Subcutaneous abdominal adipose tissue (tissue), 5 donors: Measurements from ENCODE around the gene GATA2.

Experiments
- H3K27ac ChIP-seq: one replicate; pipeline ENCODE4 v1.7.0; 2013; ENCODE audit warnings: low read depth, mild to moderate bottlenecking, inconsistent platforms, low read length, moderate library complexity
- H3K27me3 ChIP-seq, 5 donors: one replicate each; pipeline ENCODE4 v1.7.0; 2013; ENCODE audit warnings: low read length in 5 of 5, inconsistent platforms in 1 of 5; ENCODE audit not compliant: control insufficient read depth in 5 of 5, insufficient read depth in 4 of 5
- H3K36me3 ChIP-seq, 5 donors: one replicate each; pipeline ENCODE4 v1.7.0; 2013; ENCODE audit warnings: low read length in 5 of 5; ENCODE audit not compliant: control insufficient read depth in 5 of 5, insufficient read depth in 5 of 5
- H3K4me1 ChIP-seq, 5 donors: one replicate each; pipeline ENCODE4 v1.7.0; 2013; ENCODE audit warnings: low read length in 5 of 5, mild to moderate bottlenecking in 3 of 5, moderate library complexity in 1 of 5; ENCODE audit not compliant: control insufficient read depth in 5 of 5, insufficient read depth in 5 of 5
- H3K4me3 ChIP-seq, 5 donors: one replicate each; pipeline ENCODE4 v1.7.0; 2013; ENCODE audit warnings: low read length in 5 of 5, low read depth in 1 of 5
- H3K9ac ChIP-seq, 5 donors: one replicate each; pipeline ENCODE4 v1.7.0; 2013; ENCODE audit warnings: low read length in 5 of 5, mild to moderate bottlenecking in 4 of 5, moderate library complexity in 3 of 5
- H3K9me3 ChIP-seq, 5 donors: one replicate each; pipeline ENCODE4 v1.7.0; 2013; ENCODE audit warnings: low read length in 5 of 5; ENCODE audit not compliant: control insufficient read depth in 5 of 5
- donor health status: healthy.
- donor health status: healthy.
- donor health status: healthy.
- donor health status: healthy.
- donor health status: healthy.

GATA2 gene

GRCh38 chr3:128453501-128454309, 39.3 kb downstream of the GATA2 start:
- Histone ChIP-seq H3K9me3 (no peaks in the 10 kb centered on the region), H3K27ac (no peak overlapping the region), H3K27me3 (peaks cover 5 to 35% (median 27%) of the 10 kb centered on the region in 5 donors), H3K9ac (no peak overlapping the region), H3K4me3 (no peak overlapping the region), H3K36me3 (no peaks in the 10 kb centered on the region), H3K4me1 (no peaks in the 10 kb centered on the region)

- Histone ChIP-seq H3K9ac (no peak overlapping the region), H3K9me3 (peaks cover 0 to under 1% (median 0%) of the 10 kb centered on the region in 5 donors), H3K27ac (no peak overlapping the region), H3K4me3 (no peak overlapping the region), H3K4me1 (no peaks in the 10 kb centered on the region), H3K27me3 (peaks cover 5 to 30% (median 26%) of the 10 kb centered on the region in 5 donors), H3K36me3 (no peaks in the 10 kb centered on the region)
These were observed 40.2 kb downstream of the GATA2 start for GRCh38 chr3:128452678-128453275.

GRCh38 chr3:128452120-128452519, 40.9 kb downstream of the GATA2 start:
- Histone ChIP-seq H3K4me3 (no peak overlapping the region), H3K27ac (no peak overlapping the region), H3K4me1 (no peaks in the 10 kb centered on the region), H3K36me3 (no peaks in the 10 kb centered on the region), H3K9ac (no peak overlapping the region), H3K27me3 (peaks cover 5 to 30% (median 21%) of the 10 kb centered on the region in 5 donors), H3K9me3 (peaks cover 0 to 6% (median 0%) of the 10 kb centered on the region in 5 donors)

GRCh38 chr3:128449111-128449638, 43.8 kb downstream of the GATA2 start:
- H3K36me3 ChIP-seq: no peaks in the 10 kb centered on the region

GRCh38 chr3:128448491-128448890, 44.5 kb downstream of the GATA2 start:
- Histone ChIP-seq H3K9me3 (peaks cover 0 to 11% (median 0%) of the 10 kb centered on the region in 5 donors), H3K27ac (no peak overlapping the region), H3K4me3 (no peak overlapping the region), H3K36me3 (no peaks in the 10 kb centered on the region), H3K27me3 (peaks cover 0 to 4% (median 1%) of the 10 kb centered on the region in 5 donors), H3K4me1 (no peaks in the 10 kb centered on the region), H3K9ac (no peak overlapping the region)

More at GRCh38 chr3:128449111-128449638, 43.8 kb downstream of the GATA2 start:
- H3K4me1 ChIP-seq: no peaks in the 10 kb centered on the region
- peaks cover 0 to 6% (median 3%) of the 10 kb centered on the region in 5 donors for H3K27me3 ChIP-seq
- H3K27ac ChIP-seq: no peak overlapping the region
- no peak overlapping the region for H3K9ac ChIP-seq
- peaks cover 0 to 11% (median 0%) of the 10 kb centered on the region in 5 donors for H3K9me3 ChIP-seq
- no peak overlapping the region for H3K4me3 ChIP-seq

GRCh38 chr3:128447561-128448013, 45.4 kb downstream of the GATA2 start:
- H3K27ac ChIP-seq: no peak overlapping the region
- H3K4me1 ChIP-seq: no peaks in the 10 kb centered on the region
- H3K9ac ChIP-seq: no peak overlapping the region
- H3K4me3 ChIP-seq: no peak overlapping the region
- peaks cover 0 to 11% (median 0%) of the 10 kb centered on the region in 5 donors for H3K9me3 ChIP-seq
- H3K36me3 ChIP-seq: no peaks in the 10 kb centered on the region
- H3K27me3 ChIP-seq: peaks cover 0 to 6% (median 0%) of the 10 kb centered on the region in 5 donors

GRCh38 chr3:128446821-128447220, 46.2 kb downstream of the GATA2 start:
- Histone ChIP-seq H3K4me1 (no peaks in the 10 kb centered on the region), H3K27ac (no peak overlapping the region), H3K4me3 (no peak overlapping the region), H3K9me3 (peaks cover 0 to 11% (median 0%) of the 10 kb centered on the region in 5 donors), H3K27me3 (peaks cover 0 to 6% (median 0%) of the 10 kb centered on the region in 5 donors), H3K9ac (no peak overlapping the region), H3K36me3 (no peaks in the 10 kb centered on the region)

GRCh38 chr3:128445357-128445756, 47.6 kb downstream of the GATA2 start:
- Histone ChIP-seq H3K4me1 (no peaks in the 10 kb centered on the region), H3K27me3 (peaks cover 0 to 6% (median 0%) of the 10 kb centered on the region in 5 donors), H3K36me3 (no peaks in the 10 kb centered on the region)

GRCh38 chr3:128443771-128444170, 49.2 kb downstream of the GATA2 start:
- H3K27me3 ChIP-seq: peaks cover 0 to 6% (median 0%) of the 10 kb centered on the region in 5 donors
- H3K4me1 ChIP-seq: peaks cover 0 to 11% (median 7%) of the 10 kb centered on the region in 5 donors
- no peak overlapping the region for H3K27ac ChIP-seq
- H3K9me3 ChIP-seq: peaks cover 0 to 11% (median 0%) of the 10 kb centered on the region in 5 donors
- no peaks in the 10 kb centered on the region for H3K36me3 ChIP-seq
- no peak overlapping the region for H3K9ac ChIP-seq
- H3K4me3 ChIP-seq: no peak overlapping the region

More at GRCh38 chr3:128445357-128445756, 47.6 kb downstream of the GATA2 start:
- H3K9ac ChIP-seq: no peak overlapping the region
- no peak overlapping the region for H3K27ac ChIP-seq
- H3K9me3 ChIP-seq: peaks cover 0 to 11% (median 0%) of the 10 kb centered on the region in 5 donors
- no peak overlapping the region for H3K4me3 ChIP-seq

- Histone ChIP-seq H3K4me3 (no peak overlapping the region), H3K27ac (no peak overlapping the region), H3K9ac (no peak overlapping the region), H3K27me3 (peaks cover 0 to 11% (median 0%) of the 10 kb centered on the region in 5 donors), H3K36me3 (no peaks in the 10 kb centered on the region), H3K4me1 (peaks cover 0 to 14% (median 7%) of the 10 kb centered on the region in 5 donors), H3K9me3 (peaks cover 0 to 11% (median 0%) of the 10 kb centered on the region in 5 donors)
These were observed 50.1 kb downstream of the GATA2 start for GRCh38 chr3:128442949-128443348.
